RWPE1 (cell line): ENCODE data around the gene SPDYE16.
"Not testable (repeated sequence)": the region's sequence is repeated elsewhere in the genome, so short reads cannot be mapped to it uniquely, and the experiment has no call there.

Experiments
- CTCF ChIA-PET: fragments of 350-600 bp; sonication (Branson Sonifier 250); formaldehyde crosslinking; extraction: SDS; loops from one replicate; lab custom pipeline; 2021; lab: Yijun Ruan, JAX
- POLR2A ChIA-PET: fragments of 400-600 bp; formaldehyde crosslinking; extraction: SDS; loops from one replicate; lab custom pipeline; 2020; ENCODE audit warnings: antibody characterized with exemption; ENCODE audit not compliant: low non-redundant PET; lab: Yijun Ruan, JAX
- DNase-seq: peaks from one replicate; pipeline ENCODE4 v3.0.0; 2012; ENCODE audit warnings: low spot score
- H3K27ac ChIP-seq: fragments of 450-650 bp; 2 replicates; pipeline ENCODE4 v1.5.1; 2017

The SPDYE16 gene

GRCh38 chr7:76499201-76499923 lies 43.7 kb downstream of the SPDYE16 start:
- DNase-seq, POLR2A ChIA-PET, CTCF ChIA-PET: not testable (repeated sequence)
- peak overlapping the region; percentile 66 for H3K27ac ChIP-seq

- DNase-seq, POLR2A ChIA-PET, CTCF ChIA-PET, H3K27ac ChIP-seq: not testable (repeated sequence)
Observed at GRCh38 chr7:76498583-76499200, 44.4 kb downstream of the SPDYE16 start.

GRCh38 chr7:76497918-76498582 lies 45.0 kb downstream of the SPDYE16 start:
- POLR2A ChIA-PET, CTCF ChIA-PET, DNase-seq, H3K27ac ChIP-seq: not testable (repeated sequence)

- CTCF ChIA-PET, H3K27ac ChIP-seq, DNase-seq, POLR2A ChIA-PET: not testable (repeated sequence)
Observed at GRCh38 chr7:76495717-76496116, 47.4 kb downstream of the SPDYE16 start.

- DNase-seq, CTCF ChIA-PET, POLR2A ChIA-PET, H3K27ac ChIP-seq: not testable (repeated sequence)
Observed at GRCh38 chr7:76492139-76492538, 51.0 kb downstream of the SPDYE16 start.

GRCh38 chr7:76487969-76488368 lies 55.1 kb downstream of the SPDYE16 start:
- POLR2A ChIA-PET, CTCF ChIA-PET: not testable (repeated sequence)

GRCh38 chr7:76486618-76487017 lies 56.5 kb downstream of the SPDYE16 start:
- POLR2A ChIA-PET, result not testable (repeated sequence)

More at GRCh38 chr7:76487969-76488368, 55.1 kb downstream of the SPDYE16 start:
- H3K27ac ChIP-seq, DNase-seq: not testable (repeated sequence)

GRCh38 chr7:76485822-76486610 lies 57.1 kb downstream of the SPDYE16 start:
- H3K27ac ChIP-seq, CTCF ChIA-PET, DNase-seq, POLR2A ChIA-PET: not testable (repeated sequence)

More at GRCh38 chr7:76486618-76487017, 56.5 kb downstream of the SPDYE16 start:
- H3K27ac ChIP-seq, CTCF ChIA-PET, DNase-seq: not testable (repeated sequence)

- POLR2A ChIA-PET, H3K27ac ChIP-seq, DNase-seq: not testable (repeated sequence)
- CTCF ChIA-PET, result interaction anchor here (0.7 kb wide), 1 partner anchor 101 kb away, joined by 4 read pairs; no protein-coding TSS in a partner anchor
Observed at GRCh38 chr7:76484456-76484855, 58.6 kb downstream of the SPDYE16 start.

GRCh38 chr7:76483081-76483480 lies 60.0 kb downstream of the SPDYE16 start:
- DNase-seq, POLR2A ChIA-PET, CTCF ChIA-PET: not testable (repeated sequence)
- peak overlapping the region; percentile 4; the same call in 1 of the 2 replicates for H3K27ac ChIP-seq

GRCh38 chr7:76482660-76483059 lies 60.4 kb downstream of the SPDYE16 start:
- peak overlapping the region; percentile 4; the same call in 1 of the 2 replicates for H3K27ac ChIP-seq
- DNase-seq, CTCF ChIA-PET, POLR2A ChIA-PET: not testable (repeated sequence)
